HG02840 (cell line): ENCODE results near the gene SRC.

ENCODE experiments used
- ATAC-seq: cut with Tn5 transposase; IDR thresholded peaks from one replicate; pipeline ENCODE4 v1.9.1; 2021; ENCODE audit warnings: mild to moderate bottlenecking, moderate library complexity, moderate number of reproducible peaks; ENCODE audit not compliant: unreplicated experiment, low FRiP score

Gene SRC

GRCh38 chr20:37406010-37406998, 60.4 kb downstream of the SRC start:
- ATAC-seq: no peak

- ATAC-seq: no peak
These were observed 61.2 kb downstream of the SRC start for GRCh38 chr20:37407019-37407566.

GRCh38 chr20:37407573-37408002, 61.6 kb downstream of the SRC start:
- ATAC-seq: no peak

- ATAC-seq: no peak
These were observed 62.6 kb downstream of the SRC start for GRCh38 chr20:37408302-37409193.

- ATAC-seq: no peak
These were observed 65.7 kb downstream of the SRC start for GRCh38 chr20:37411408-37412219.

- no peak for ATAC-seq
These were observed 67.0 kb downstream of the SRC start for GRCh38 chr20:37413023-37413334.

- no peak for ATAC-seq
These were observed 67.4 kb downstream of the SRC start for GRCh38 chr20:37413379-37413778.

- ATAC-seq: no peak
These were observed 68.5 kb downstream of the SRC start for GRCh38 chr20:37414224-37415035.

GRCh38 chr20:37415118-37416085, 69.5 kb downstream of the SRC start:
- no peak for ATAC-seq

- ATAC-seq: no peak
These were observed 70.3 kb downstream of the SRC start for GRCh38 chr20:37416100-37416847.

GRCh38 chr20:37416848-37417616, 71.1 kb downstream of the SRC start:
- ATAC-seq: no peak

GRCh38 chr20:37417617-37418467, 71.9 kb downstream of the SRC start:
- ATAC-seq: no peak

- no peak for ATAC-seq
These were observed 72.7 kb downstream of the SRC start for GRCh38 chr20:37418591-37419109.

GRCh38 chr20:37419307-37419706, 73.4 kb downstream of the SRC start:
- ATAC-seq: no peak

- ATAC-seq: no peak
These were observed 74.0 kb downstream of the SRC start for GRCh38 chr20:37419774-37420542.
